HUES48 (cell line): ENCODE data around the gene TEX2.

Experiments used
- H3K27ac ChIP-seq: one replicate; pipeline ENCODE4 v1.7.0; 2013; ENCODE audit warnings: low read depth, low read length, inconsistent platforms
- H3K27me3 ChIP-seq: 2 replicates; pipeline ENCODE4 v1.6.1; 2013; ENCODE audit warnings: mild to moderate bottlenecking, low read length; ENCODE audit not compliant: control insufficient read depth, insufficient read depth
- H3K36me3 ChIP-seq: 2 replicates; pipeline ENCODE4 v1.6.1; 2013; ENCODE audit warnings: low read length; ENCODE audit not compliant: control insufficient read depth, insufficient read depth
- H3K4me1 ChIP-seq: 2 replicates; pipeline ENCODE4 v1.6.1; 2013; ENCODE audit warnings: mild to moderate bottlenecking, low read length; ENCODE audit not compliant: control insufficient read depth, insufficient read depth
- H3K4me3 ChIP-seq: 2 replicates; pipeline ENCODE4 v1.5.1; 2013; ENCODE audit warnings: mild to moderate bottlenecking, low read depth, low read length
- H3K9ac ChIP-seq: 2 replicates; pipeline ENCODE4 v1.6.1; 2013; ENCODE audit warnings: mild to moderate bottlenecking, low read depth, low read length, moderate library complexity
- H3K9me3 ChIP-seq: 2 replicates; pipeline ENCODE4 v1.6.1; 2013; ENCODE audit warnings: low read length; ENCODE audit not compliant: control insufficient read depth, insufficient read depth

TEX2 gene

DNA sequence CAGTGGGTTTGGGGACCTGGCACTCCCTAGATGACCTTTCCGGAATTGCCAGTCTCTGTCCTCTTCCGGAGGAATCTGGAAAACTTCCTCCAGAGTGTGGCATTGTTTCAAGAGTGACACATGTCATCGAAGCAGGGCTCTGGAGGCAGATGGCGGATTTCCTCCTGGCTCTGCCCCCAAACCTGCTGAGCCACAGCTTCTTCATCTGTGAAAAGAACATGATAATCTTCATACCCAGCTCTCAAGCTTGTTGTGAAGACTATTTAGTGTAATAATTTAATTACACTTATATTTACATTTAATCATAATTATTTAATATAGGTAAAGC lies 19.7 kb upstream of the TEX2 start:
- Histone ChIP-seq H3K36me3 (no peaks in the 10 kb centered on the region), H3K27ac (no peak overlapping the region), H3K4me3 (no peak overlapping the region), H3K4me1 (no peaks in the 10 kb centered on the region), H3K9me3 (no peaks in the 10 kb centered on the region), H3K27me3 (no peaks in the 10 kb centered on the region), H3K9ac (no peak overlapping the region)

DNA sequence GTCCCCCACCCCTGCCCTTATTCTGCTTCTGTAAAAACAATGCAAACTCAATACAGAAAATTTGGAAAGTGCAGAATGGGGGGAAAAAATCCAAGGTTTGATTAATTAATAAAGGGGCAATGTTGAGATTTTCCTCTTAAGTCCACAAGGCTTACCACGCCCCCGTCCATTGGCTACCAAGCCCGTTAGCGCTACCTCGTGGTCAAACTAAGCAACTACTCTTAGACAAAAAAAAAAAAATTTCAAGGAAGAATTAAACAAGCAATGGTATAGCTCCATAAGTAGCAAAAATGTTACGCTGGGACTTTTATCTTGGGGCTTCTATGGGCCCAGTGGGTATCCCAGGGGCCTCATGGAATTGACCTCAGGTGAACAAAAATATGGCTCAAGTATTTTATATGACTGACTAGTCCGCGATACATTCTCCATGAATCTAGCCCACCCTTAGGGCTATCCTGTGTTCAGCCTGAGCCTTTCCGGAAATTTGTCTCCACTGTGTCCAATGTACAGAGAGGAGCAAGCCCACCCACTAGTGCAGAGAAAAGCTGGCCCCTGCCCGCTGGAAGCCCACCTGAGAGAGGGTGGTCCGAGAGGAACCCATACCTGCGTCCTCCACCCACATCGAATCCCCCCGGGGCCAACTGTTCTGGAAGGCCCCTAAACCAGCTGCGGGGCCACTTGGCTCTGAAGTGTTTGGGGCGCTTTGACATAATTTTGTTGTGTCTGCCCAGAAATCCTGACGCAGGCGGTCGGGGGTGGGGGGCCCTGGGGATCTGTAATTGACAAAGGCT lies 19.1 kb upstream of the TEX2 start:
- no peaks in the 10 kb centered on the region for H3K27me3 ChIP-seq
- no peak overlapping the region for H3K27ac ChIP-seq
- H3K4me3 ChIP-seq: no peak overlapping the region
- no peak overlapping the region for H3K9ac ChIP-seq
- no peaks in the 10 kb centered on the region for H3K9me3 ChIP-seq
- H3K36me3 ChIP-seq: no peaks in the 10 kb centered on the region
- no peaks in the 10 kb centered on the region for H3K4me1 ChIP-seq

DNA sequence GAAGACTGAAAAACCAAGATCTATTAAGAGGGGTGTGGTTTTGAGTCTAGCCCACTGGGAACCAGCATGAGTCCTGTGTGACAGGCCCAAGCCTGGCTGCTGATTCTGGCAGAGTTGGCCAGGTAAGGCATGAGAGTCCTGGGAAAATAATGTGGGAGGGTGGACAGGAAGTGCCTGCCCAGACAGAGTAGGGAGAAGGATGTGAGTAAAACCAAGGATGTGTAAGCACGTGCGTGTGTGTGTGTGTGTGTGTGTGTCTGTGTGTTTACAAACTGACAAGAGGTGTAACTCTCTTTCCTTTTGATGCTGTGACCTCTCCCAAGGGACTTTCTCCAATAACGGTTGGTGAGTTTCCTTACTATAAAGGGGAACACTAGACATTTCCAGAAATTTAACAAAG lies 15.6 kb upstream of the TEX2 start:
- no peak overlapping the region for H3K27ac ChIP-seq
- H3K9me3 ChIP-seq: no peaks in the 10 kb centered on the region
- no peaks in the 10 kb centered on the region for H3K4me1 ChIP-seq

DNA sequence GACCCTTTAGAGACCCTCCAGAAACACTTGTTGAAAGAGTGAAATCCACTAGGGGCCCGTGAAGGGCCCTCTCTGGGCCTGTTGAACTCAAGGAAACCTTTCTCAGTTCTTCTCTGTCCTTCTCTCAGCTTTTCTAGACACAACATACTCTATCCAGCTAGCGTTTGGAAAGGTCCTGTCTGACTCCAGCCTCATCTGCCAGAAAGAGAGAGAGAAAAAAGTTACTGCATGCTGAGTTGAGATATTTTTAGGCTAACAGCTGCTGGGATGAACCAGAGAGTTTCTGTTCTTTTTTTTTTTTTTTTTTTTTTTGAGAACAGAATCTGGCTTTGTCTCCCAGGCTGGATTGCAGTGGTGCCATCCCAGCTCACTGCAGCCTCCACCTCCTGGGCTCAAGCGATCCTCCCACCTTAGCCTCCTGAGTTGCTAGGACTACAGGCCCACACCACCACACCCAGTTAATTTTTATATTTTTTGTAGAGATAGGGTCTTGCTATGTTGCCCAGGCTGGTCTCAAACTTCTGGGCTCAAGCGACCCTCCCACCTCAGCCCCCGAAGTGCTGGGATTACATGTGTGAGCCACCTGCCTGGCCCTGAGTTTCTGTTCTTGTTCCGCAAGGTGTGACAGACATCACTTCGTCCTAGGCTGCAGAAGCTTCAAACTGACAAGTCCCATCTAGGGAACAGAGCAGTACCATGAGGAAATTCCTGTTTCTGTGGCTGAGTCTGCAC lies 14.9 kb upstream of the TEX2 start:
- H3K36me3 ChIP-seq: no peaks in the 10 kb centered on the region
- H3K27me3 ChIP-seq: no peaks in the 10 kb centered on the region
- no peaks in the 10 kb centered on the region for H3K4me1 ChIP-seq
- no peaks in the 10 kb centered on the region for H3K9me3 ChIP-seq
- H3K27ac ChIP-seq: no peak overlapping the region
- no peak overlapping the region for H3K9ac ChIP-seq
- no peak overlapping the region for H3K4me3 ChIP-seq

More for the DNA sequence above, 15.6 kb upstream of the TEX2 start:
- Histone ChIP-seq H3K4me3 (no peak overlapping the region), H3K36me3 (no peaks in the 10 kb centered on the region), H3K9ac (no peak overlapping the region), H3K27me3 (no peaks in the 10 kb centered on the region)

GRCh38 chr17:64276961-64277505 lies 14.0 kb upstream of the TEX2 start:
- no peaks in the 10 kb centered on the region for H3K4me1 ChIP-seq
- H3K9ac ChIP-seq: no peak overlapping the region
- H3K36me3 ChIP-seq: no peaks in the 10 kb centered on the region
- no peaks in the 10 kb centered on the region for H3K9me3 ChIP-seq
- H3K4me3 ChIP-seq: no peak overlapping the region
- no peaks in the 10 kb centered on the region for H3K27me3 ChIP-seq
- H3K27ac ChIP-seq: no peak overlapping the region

DNA sequence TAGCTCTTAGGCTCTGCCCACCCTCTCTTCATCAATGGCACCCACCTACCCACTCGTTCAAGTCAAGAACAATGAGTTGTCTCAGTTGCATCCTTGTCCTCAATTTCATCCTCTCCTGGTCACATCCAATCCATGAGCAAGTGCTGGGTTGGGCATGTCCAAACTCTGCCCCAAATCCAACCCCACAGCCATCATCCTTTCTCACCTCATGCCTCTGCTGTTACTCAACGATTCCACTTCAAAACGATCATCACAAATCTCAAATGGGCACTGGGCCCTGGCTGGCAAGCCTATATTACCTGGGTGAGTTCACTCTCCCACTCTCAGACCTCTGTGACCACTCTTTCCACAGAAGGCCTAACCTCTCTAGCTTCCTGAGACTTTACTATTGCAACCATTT lies 12.0 kb upstream of the TEX2 start:
- Histone ChIP-seq H3K9ac (no peak overlapping the region), H3K36me3 (no peaks in the 10 kb centered on the region), H3K4me3 (no peak overlapping the region), H3K9me3 (no peaks in the 10 kb centered on the region), H3K27ac (no peak overlapping the region), H3K27me3 (no peaks in the 10 kb centered on the region), H3K4me1 (no peaks in the 10 kb centered on the region)

DNA sequence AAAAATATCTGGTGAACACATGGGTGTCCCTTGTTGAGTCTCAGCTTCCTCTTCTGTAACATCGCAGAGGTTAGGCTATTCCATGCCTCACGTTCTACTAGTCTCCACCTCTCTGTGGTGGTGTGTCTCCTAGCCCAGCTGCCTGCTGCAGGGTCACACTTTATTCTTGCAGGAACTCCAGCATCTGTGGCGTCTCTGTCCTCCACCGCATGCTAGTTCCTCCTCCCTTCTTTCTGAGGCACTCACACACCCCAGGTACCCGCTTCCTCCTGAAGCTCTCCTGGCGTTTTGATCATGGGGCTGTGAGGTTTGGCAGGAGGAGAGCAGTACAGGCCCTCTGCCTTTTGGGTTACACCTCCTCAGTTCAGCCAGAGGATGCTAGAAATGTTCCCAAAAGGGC lies 9.9 kb upstream of the TEX2 start:
- Histone ChIP-seq H3K36me3 (no peaks in the 10 kb centered on the region), H3K27ac (no peak overlapping the region), H3K4me3 (no peak overlapping the region), H3K27me3 (no peaks in the 10 kb centered on the region), H3K4me1 (no peaks in the 10 kb centered on the region), H3K9ac (no peak overlapping the region), H3K9me3 (no peaks in the 10 kb centered on the region)

DNA sequence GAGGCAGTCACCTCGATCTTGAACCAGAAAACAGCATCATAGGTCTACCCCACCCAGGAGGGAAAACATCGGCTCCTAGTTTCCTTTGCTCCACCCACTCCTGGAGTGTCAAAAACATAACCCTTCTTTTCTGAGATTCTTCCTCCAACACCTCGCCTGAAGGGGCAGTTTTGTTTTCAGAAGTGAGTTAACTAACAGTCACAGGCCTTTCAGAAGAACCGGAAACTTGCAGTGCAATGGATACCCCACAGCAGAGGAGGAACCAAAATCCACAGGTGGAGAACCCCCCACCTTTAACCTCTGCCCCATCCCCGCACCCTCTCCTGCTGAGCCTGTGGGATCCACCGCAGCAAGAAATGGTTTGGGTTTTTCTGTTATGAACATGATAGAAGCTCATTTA lies 7.8 kb upstream of the TEX2 start:
- Histone ChIP-seq H3K9ac (no peak overlapping the region), H3K36me3 (no peaks in the 10 kb centered on the region), H3K4me3 (no peak overlapping the region), H3K27ac (no peak overlapping the region), H3K9me3 (no peaks in the 10 kb centered on the region), H3K27me3 (no peaks in the 10 kb centered on the region), H3K4me1 (no peaks in the 10 kb centered on the region)

DNA sequence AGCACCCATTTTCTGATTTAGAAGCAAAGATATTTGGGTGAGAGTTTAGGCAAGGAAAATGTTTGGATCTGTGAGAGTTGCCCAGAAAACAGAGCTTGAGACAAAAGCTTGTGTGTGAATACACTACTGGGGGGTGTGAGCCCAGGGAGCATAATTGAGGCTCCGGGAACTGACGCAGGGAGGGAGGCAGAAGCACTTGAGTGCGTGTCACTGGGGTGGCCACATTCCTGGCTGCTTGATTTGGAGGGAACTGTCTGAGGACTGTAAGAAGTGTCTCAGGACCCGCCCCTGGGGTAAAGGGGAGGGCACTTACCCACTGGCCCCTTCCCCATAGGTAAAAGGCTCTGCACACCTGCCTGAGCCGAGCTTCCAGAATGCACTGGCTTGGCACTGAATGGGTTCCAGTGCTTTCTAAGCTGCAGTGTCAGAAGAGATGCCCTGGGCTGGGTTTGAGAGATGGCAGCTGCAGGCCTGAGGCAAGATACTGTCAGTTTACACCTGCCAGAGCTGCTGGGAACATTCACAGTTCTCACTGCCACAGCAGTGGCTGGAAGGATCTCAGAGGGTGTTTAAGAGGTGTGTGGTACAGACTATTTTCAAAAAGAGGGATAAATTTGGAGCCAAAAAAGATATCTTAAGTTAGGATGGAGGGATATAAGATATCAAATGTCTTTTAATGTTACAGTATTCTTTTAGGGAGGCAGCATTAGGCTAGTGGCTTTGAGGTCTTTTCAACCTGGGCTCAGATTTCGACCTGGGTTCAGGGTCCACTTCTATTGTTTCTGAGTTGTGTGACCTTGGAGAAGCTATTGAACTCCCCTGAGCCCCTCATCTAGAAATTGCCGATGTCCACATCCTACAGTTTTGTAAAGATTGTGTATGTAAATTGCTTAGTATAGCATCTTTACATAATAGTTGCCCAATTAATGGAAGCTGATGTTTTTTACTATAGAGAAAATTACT lies 6.9 kb upstream of the TEX2 start:
- Histone ChIP-seq H3K4me3 (no peak overlapping the region), H3K27me3 (no peaks in the 10 kb centered on the region)

GRCh38 chr17:64264891-64265290 lies 1.8 kb upstream of the TEX2 start:
- H3K9me3 ChIP-seq: no peaks in the 10 kb centered on the region
- peaks cover 14% of the 10 kb centered on the region for H3K27me3 ChIP-seq
- H3K4me3 ChIP-seq: no peak overlapping the region
- no peak overlapping the region for H3K27ac ChIP-seq
- H3K9ac ChIP-seq: no peak overlapping the region
- peaks cover 10% of the 10 kb centered on the region for H3K4me1 ChIP-seq
- H3K36me3 ChIP-seq: no peaks in the 10 kb centered on the region

More for the DNA sequence above, 6.9 kb upstream of the TEX2 start:
- Histone ChIP-seq H3K36me3 (no peaks in the 10 kb centered on the region), H3K9me3 (no peaks in the 10 kb centered on the region), H3K27ac (no peak overlapping the region), H3K9ac (no peak overlapping the region), H3K4me1 (no peaks in the 10 kb centered on the region)
